HG03342 (cell line): ENCODE measurements around the gene SLC8B1.

ENCODE experiments used
- ATAC-seq: cut with Tn5 transposase; IDR thresholded peaks from one replicate; pipeline ENCODE4 v1.9.1; 2021; ENCODE audit warnings: mild to moderate bottlenecking, moderate library complexity; ENCODE audit not compliant: unreplicated experiment

SLC8B1 gene

GRCh38 chr12:113296557-113297213 is 38.2 kb downstream of the SLC8B1 start:
- no peak for ATAC-seq

- no peak for ATAC-seq
Observed at GRCh38 chr12:113295886-113296556, 38.9 kb downstream of the SLC8B1 start.

GRCh38 chr12:113293100-113293499 is 41.8 kb downstream of the SLC8B1 start:
- no peak for ATAC-seq

- no peak for ATAC-seq
Observed at GRCh38 chr12:113292547-113292946, 42.4 kb downstream of the SLC8B1 start.

GRCh38 chr12:113292091-113292490 is 42.8 kb downstream of the SLC8B1 start:
- ATAC-seq = no peak

GRCh38 chr12:113291586-113291985 is 43.3 kb downstream of the SLC8B1 start:
- no peak for ATAC-seq

- ATAC-seq = no peak
Observed at GRCh38 chr12:113290506-113290905, 44.4 kb downstream of the SLC8B1 start.

GRCh38 chr12:113289361-113289760 is 45.5 kb downstream of the SLC8B1 start:
- no peak for ATAC-seq

GRCh38 chr12:113287899-113288282 is 47.0 kb downstream of the SLC8B1 start:
- no peak for ATAC-seq

GRCh38 chr12:113287146-113287898 is 47.6 kb downstream of the SLC8B1 start:
- ATAC-seq = no peak

GRCh38 chr12:113286712-113287111 is 48.2 kb downstream of the SLC8B1 start:
- ATAC-seq = no peak

- ATAC-seq = no peak
Observed at GRCh38 chr12:113285679-113286610, 49.0 kb downstream of the SLC8B1 start.

- no peak for ATAC-seq
Observed at GRCh38 chr12:113284751-113285150, 50.2 kb downstream of the SLC8B1 start.

- no peak for ATAC-seq
Observed at GRCh38 chr12:113278633-113279032, 56.3 kb downstream of the SLC8B1 start.

- ATAC-seq = no peak
Observed at GRCh38 chr12:113278141-113278540, 56.8 kb downstream of the SLC8B1 start.

- ATAC-seq = no peak
Observed at GRCh38 chr12:113277511-113277910, 57.4 kb downstream of the SLC8B1 start.

GRCh38 chr12:113276946-113277500 is 57.9 kb downstream of the SLC8B1 start:
- no peak for ATAC-seq

- ATAC-seq = no peak
Observed at GRCh38 chr12:113276306-113276705, 58.6 kb downstream of the SLC8B1 start.

GRCh38 chr12:113274848-113275247 is 60.1 kb downstream of the SLC8B1 start:
- ATAC-seq = no peak

GRCh38 chr12:113273053-113273725 is 61.7 kb downstream of the SLC8B1 start:
- ATAC-seq = no peak
